Measurements from ENCODE around the gene SNRPN.
"Not testable (repeated sequence)": the region's sequence is repeated elsewhere in the genome, so short reads cannot be mapped to it uniquely, and the experiment has no call there.

Gene SNRPN

DNA sequence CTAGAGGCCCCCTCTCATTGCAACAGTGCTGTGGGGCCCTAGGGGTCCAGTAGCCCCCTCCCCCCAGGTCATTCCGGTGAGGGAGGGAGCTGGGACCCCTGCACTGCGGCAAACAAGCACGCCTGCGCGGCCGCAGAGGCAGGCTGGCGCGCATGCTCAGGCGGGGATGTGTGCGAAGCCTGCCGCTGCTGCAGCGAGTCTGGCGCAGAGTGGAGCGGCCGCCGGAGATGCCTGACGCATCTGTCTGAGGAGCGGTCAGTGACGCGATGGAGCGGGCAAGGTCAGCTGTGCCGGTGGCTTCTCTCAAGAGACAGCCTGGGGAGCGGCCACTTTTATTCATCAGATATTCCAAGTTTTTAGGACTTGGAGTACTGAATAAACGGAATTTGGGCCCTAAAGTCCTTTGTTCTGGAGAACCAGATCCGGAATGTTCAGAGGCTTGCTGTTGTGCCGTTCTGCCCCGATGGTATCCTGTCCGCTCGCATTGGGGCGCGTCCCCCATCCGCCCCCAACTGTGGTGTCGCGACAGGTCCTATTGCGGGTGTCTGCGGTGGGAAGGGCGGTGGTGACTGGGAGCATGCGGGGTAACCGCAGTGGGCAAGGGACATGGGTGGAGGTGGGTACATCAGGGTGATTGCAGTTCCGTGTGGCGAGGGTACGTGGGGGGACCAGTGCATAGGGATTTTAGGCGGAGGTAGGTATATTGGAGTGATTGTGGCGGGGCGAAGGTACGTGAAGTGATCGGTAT lies at the start of gene SNRPN, which contains the start of gene SNURF:
Gene SNRPN, plus strand, starts transcription at position 205 of the 748 bp plus-strand sequence. CDS start 19,467 bp downstream, outside the sequence.
Gene SNURF, plus strand, starts transcription at position 205 of the 748 bp plus-strand sequence. Its CDS starts 62 bp downstream, at position 267.
- DNase-seq, result no peak

DNA sequence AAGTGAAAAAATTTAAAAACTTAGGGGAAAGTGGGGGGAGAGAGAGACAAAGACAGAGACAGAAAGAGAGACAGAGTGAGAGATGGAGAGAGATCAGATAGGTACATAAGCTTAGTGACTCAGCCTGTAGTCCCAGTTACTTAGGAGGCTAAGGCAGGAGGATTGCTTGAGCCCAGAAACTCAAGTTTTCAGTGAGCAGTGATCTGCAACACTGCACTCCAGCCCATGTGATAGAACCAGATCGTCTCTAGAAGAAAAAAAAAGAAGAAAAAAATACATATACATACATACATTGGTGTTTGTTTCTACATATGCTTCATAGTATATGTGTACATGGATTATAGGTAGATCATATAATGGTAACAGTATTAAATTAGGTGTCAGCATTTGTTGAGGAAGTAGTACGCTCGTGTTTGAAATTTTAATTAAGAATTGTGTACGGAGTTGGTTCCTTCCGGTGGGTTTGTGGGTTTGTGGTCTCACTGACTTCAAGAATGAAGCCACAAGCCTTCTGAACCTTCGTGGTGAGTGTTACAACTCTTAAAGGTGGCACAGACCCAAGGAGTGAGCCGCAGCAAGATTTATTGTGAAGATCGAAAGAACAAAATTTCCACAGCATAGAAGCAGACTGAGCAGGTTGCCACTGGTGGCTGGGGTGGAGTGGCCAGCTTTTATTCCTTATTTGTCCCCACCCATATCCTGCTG lies 38.3 kb upstream of the SNRPN start:
- no peak for DNase-seq

DNA sequence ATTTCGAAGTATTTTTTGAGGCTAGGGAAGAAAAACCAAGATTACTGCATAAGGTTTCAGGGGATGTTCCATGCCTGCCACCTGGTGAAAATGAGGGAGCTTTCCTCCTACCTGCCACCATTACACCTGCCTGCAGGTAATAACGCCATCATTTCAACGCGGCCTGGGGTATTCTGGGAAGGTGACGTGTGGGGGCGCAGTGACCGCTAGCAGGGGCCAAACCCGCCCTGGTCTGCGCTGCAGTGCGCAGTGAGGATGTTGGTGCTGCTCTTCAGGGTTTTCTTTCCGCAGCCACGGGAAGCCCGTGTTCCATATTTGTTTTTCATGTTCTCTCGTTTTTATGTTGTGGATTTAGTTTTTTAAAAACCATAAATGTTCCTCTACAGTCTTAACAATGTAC lies 37.4 kb upstream of the SNRPN start:
- no peak for DNase-seq

DNA sequence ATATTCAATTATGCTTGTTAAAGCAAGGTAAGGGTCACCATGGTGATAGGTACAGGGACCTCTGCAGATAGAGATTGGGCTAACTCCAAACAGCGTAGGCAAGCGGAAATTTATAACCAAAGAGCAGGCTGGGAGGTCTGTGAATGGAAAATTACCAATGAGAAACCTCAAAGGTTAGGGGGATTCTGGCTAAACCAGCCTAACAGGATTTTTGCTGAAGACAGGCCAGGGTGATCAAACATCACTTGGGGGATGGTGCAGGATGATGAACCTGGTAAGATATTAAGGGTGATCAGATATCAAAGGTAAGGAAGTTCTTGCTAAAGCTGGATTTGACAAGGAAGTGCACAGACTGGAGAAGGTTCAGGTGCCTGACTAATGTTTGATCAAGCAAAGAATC lies 35.3 kb upstream of the SNRPN start:
- DNase-seq, result no peak

DNA sequence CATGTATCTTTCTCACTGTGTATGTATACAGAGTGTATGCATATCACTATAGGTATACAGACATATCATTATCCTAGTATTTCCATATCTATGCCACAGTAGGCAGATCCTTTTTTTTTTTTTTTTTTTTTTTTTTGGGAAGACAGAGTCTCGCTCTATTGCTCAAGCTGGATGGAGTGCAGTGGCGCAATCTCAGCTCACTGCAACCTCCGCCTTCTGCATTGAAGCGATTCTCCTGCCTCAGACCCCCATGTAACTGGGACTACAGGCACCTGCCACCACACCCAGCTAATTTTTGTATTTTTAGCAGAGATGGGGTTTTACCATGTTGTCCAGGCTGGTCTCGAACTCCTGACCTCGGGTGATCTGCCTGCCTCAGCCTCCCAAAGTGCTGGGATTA lies 32.0 kb upstream of the SNRPN start:
- DNase-seq, result not testable (repeated sequence)

DNA sequence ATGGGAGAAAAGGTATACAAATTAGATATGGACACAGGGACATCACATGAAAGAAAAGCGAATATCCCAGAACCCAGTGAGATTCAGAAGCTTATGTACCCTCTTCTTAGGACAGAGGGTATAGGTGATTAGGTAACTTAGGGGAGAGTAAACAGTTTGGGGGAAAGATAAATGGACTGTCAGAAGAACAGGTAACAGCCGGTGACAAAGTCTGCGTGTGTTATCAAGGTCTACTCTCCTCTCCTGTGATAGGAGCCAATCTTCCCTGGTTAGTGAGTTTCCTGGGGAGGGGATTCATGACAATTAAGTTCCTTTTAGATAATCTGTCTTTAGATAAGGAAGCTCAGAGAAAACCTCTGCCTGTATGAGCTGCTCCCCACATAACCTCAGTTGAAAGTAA lies 30.6 kb upstream of the SNRPN start:
- no peak for DNase-seq

DNA sequence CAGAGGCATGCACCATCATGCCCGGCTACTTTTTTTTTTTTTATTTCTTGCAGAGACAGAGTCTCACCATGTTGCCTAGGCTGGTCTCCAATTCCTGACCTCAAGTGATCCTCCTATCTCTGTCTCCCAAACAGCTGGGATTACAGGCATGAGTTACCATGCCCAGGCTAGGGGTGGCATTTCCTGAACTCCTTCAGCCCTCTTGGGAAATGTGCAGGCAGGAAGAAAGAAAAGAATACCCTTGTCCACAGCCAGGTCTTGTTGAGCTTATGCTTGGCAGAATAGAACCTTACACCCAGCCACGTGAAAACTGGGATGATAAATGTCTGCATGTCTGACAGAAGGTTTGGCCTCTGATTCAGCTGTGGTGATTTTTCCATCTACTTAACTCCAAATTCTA lies 30.2 kb upstream of the SNRPN start:
- DNase-seq, result no peak

DNA sequence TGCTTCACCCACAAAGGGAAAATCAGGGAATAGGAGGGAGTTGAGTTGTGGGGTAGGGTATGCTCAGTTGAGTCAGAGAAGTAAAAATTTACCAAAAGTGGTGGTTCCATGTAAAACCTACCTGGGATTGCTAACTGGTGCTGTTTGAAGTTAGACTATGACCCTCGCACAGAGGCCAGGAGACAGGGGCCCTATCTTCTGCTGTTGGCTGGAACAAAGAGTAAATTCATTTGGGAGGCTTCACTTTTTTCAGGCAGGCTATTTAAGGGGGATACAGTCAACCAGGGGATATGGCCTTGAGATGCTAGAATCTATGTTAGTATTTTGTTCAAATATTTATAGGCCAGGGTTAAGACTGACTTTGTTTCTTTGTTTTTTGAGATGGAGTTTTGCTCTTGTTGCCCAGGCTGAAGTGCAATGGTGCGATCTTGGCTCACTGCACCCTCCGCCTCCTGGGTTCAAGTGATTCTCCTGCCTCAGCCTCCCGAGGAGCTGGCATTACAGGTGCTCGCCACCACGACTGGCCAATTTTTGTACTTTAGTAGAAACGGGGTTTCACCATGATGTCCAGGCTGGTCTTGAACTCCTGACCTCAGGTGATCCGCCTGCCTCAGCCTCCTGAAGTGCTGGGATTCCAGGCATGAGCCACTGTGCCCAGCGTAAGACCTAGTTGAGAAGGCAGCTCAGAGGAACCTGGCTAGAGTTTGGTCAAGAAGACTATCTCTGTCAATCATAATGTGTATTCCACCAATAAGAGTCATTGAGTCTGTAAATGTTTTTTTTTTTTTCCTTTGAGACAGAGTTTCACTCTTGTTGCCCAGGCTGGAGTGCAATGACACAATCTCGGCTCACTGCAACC lies 22.7 kb upstream of the SNRPN start:
- not testable (repeated sequence) for DNase-seq

DNA sequence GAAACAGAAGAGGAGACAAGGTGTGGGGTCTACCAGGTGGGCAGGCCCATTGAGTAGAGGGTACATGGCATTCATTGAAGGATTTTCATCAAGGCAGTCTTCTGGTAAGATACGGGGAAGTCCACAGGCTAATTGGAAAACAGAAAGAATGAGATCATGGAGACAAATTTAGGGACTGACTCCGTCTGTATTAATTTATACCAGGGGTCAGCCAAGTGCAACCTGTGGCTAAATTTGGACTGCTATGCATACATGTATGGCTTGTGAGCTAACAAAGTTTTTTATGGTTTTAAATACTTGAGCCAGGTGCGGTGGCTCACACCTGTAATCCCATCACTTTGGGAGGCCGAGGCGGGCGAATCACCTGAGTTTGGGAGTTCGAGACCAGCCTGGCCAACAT lies 21.1 kb upstream of the SNRPN start:
- DNase-seq, result no peak

DNA sequence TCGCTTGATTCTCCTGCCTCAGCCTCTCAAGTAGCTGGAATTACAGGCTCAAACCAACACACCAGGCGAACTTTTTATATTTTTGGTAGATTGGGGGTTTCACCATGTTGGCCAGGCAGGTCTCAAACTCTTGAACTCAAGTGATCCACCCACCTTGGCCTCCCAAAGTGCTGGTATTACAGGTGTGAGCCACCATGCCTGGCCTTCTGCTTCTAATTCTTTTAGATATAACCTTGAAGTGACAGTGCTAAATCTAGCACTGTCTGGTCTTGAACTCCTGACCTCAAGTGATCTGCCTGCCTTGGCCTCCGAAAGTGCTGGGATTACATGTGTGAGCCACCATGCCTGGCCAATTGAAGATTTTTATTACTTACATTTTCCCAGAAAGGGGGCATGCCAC lies 16.6 kb upstream of the SNRPN start:
- DNase-seq, result not testable (repeated sequence)

DNA sequence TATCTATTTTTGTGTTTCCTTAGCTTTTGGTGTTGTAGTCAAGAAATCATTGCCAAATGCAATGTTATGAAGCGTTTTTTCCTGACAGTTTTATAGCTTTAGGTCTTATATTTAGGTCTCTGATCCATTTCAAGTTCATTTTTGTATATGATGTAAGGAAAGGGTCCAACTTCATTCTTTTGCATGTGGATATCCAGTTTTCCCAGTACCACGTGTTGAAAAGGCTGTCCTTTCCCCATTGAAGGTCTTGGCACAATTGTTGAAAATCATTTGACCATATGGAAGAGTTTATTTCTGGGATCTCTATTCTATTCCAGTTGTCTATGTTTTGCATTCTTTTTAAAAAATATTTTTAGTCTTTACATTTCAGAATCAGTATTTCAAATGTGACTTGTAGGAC lies 14.6 kb upstream of the SNRPN start:
- no peak for DNase-seq

DNA sequence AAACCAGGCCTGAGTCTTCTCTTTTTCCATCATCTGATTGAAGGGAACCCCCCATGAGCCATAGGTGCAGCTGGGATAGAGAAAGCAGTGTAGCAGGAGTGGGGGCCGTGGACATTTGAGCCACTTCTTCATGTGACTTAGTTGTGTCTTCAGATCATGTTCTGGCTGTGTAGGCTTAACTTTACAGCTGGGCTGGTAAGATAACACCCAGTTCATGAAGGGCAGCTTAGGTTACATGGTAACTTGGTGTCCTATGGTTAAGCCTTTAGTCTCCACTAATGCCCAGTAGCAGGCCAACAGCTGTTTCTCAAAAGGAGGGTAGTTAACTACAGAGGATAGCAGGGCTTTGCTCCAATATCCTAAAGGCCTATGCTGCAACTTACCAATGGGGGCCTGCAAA lies 11.4 kb upstream of the SNRPN start:
- no peak for DNase-seq

DNA sequence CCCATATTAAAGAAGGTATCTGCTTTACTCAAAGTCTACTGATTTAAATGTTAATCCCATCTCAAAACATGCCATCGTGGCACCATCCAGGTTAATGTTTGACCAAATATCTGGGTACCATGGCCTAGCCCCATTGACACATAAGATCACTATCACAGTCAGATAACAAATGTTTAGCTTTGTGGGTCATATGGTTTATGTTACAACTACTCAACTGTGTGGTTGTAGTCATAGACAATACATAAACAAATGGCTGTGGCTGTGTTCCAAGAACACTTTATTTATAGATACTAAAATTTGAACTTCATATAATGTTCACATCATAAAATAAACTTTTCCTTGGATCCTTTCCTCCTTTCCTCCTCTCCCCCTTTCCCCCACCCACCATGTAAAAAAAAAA lies 9.8 kb upstream of the SNRPN start:
- no peak for DNase-seq

DNA sequence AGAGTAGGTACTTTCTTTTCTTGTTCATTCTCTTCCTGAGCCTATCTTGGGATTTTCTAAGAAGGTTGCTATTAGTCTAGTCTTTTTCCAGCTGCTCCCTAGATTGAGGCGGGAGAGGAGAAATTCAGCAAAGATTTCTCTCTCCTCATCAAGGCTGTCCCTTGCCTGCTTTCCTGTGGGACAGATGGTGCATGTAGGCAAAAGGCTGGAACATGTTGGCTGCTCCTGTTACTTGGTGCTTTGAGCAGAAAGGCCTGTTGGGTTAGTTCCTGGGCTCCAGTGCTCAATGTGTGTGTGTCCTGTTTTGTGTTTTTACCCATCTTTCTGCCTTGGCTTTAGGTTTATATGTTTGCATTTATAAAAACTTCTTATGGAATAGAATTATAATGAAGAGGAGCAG lies 9.1 kb upstream of the SNRPN start:
- DNase-seq, result no peak

DNA sequence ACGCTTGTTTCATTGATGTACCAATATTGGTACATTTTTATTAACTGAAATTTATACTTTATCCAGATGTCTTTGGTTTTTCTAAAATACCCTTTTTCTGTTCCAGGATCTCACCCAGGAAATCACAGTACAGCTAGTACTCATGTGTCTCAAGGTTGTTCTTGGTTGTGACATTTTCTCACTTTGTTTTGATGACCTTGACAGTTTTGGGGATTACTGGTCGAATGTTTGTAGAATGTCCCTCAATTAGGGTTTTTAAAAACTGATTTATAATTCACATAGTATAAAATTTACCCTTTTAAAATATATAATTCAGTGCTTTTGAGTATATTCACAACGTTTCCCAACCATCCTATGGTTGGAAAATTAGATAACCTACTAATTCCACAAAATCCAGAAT lies 6.3 kb upstream of the SNRPN start:
- DNase-seq, result no peak

DNA sequence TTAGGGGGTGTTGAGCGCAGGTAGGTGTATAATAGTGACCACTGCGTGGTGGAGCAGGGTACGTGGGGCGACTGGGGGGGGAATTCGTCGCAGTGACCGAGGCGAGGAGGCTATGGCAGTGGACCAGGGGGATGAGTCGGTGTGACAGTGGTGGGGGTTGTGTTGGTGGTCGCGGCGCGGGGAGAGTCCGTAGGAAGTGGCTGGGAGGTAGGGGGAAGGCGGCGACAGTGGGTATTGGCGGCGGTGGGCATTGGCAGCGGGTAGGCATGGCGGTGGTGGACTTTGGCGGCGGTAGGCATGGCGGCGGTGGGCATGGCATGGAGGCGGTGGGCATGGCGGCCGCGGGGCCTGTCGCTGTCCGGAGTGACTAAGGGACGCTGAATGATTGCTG lies 739 bp downstream of the SNRPN start:
- DNase-seq, result no peak

DNA sequence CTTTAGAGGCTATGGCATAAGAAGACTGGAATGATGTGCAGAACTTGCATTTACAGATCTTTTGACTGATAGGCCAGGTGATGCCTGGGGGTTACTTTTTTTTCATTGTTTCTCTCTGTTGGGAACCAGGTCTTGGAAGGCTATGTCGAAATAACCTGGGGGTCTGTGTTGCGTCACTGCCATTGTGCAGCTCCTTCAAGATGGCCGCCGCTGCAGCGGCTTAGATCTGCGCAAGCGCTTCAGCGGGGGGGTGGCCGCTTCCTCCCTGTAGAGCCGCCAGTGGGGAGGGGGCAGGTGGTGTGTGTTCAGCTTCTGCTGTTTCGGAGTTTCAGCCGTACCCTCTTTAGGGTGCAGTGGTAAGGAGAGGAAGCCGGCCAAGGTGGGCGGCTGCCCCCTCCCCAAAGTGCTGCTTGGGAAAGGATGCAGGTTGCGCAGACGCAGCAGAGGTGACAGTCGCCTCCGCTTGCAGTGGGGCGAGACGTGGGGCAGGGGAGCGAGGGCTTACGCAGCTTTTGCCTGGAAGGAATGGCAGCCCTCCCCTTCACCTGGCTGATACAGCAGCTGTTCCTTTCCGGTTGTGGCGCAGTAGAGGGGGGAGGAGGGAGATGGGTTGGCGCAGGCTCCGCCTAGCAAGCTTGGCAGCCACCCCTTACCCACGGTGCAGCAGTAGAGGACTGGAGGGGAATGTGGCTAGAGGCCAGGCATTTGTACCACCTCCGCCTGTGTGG lies 1.5 kb downstream of the SNRPN start:
- DNase-seq, result peak; percentile 58

DNA sequence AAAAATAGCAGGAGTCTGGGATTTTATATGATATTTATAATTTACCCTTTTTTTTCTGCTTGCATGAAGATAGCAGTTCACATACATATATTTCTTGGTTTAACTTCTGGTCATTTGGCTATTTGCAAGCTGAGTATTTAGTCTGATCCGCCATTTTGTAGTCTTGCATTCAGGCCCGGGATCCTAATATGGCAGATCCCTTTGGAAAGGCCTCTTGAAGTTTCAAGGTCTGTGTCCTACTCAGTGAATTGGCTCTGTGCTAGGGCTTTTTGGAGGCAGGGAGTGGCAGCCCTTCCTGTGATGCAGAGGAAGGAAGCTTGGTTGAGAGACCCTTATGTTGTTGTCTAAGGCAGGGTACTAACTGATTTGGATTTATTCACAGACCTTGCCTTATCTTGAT lies 2.9 kb downstream of the SNRPN start:
- no peak for DNase-seq

DNA sequence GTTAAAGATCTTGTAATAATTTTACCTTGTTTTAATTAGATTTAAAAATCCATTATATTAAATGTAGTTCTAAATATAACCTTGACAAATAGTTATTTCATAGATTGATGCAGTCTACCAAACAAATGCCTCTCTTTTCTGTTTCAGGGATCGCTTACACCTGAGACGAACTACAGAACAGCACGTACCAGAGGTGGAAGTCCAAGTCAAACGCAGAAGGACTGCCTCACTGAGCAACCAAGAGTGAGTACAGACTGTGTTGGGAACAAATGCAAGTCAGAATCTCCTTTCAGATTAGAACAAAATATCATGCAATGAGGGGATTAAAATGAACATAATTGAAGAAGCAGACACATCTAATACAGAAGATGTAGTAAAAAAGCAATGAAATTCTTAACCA lies 7.2 kb downstream of the SNRPN start:
- no peak for DNase-seq

DNA sequence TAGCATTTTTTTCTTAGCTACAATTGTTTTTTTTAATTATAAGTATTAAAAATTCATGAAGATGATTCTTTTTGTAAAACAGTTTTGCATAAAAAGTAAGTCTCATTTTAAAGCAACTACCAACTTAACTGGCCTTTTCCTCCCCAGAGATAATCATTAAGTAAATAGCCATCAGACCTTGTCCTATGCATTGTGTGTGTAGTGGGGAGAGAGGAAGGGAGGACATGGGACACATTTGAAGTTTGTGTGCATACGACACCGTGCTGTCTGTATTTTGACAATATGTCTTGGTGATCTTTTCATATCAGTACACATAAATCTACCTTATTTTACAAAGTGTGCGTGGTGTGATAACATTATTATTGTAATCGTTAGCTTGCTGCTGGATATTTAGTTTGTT lies 8.1 kb downstream of the SNRPN start:
- no peak for DNase-seq

DNA sequence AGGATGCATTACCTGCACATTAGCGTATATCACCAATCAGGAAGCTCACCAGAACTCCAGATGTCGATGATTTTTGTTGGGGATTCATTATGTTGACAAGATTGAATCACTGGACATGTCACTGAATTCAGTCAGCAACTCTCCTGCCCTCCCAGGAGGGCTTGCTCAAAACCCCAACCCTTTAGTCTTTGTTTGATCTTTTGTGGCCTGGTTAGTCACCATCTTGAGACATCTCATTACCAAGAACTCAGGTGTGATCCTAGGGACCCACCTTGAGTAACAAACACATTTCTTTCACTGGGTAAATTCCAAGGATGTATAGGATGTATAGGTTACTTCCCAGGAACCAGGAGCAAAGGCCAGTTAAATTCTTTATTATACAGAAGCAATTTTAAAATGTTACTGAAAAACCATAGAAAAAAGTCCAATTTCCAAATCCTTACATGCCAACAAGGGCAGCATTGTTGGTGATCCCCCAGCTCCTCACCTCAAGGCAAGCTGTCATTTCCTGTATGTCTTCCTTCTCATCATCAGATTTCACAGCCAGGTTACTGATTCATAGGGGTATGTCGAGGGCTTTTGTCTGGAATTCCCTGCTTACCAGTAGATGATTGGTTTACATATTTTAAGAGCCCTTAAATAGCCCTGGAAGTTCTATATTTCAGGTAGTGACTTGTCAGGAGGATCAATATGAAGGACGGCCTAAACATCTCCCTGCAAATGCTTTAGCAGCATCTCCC lies 11.7 kb downstream of the SNRPN start:
- DNase-seq, result no peak

DNA sequence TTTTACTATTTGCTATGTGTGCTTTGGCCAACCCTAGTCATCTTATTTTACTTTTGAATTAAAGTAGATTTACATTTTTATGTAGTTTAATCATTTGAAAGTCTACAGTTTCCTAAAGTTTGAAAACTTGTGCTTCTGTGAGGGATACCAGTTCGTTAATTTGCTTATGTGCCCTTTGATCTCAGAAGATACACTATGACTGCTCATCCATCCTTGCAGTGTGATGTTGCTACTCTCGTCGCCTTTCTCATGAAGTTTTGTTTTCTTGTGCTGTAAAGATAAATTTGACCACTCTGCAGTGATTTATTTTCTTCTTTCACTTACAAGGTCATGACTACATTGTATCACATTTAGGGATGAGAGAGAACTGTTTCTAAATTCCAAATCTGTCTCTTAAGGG lies 16.3 kb downstream of the SNRPN start:
- no peak for DNase-seq
